Measurements from ENCODE around the gene SLC31A1. TPM values are rescaled to one million over a fixed set of nuclear protein-coding genes. Genes with fewer than 3 reads are reported as not detected.

The SLC31A1 gene
- total and polyA plus RNA-seq, 2 of the 13 experiments (the other 11 are each of a cell fraction or from before 2014, with no cell fraction given), result 62.9 to 70.0 TPM

- no peak for TF ChIP-seq ZFP37 (CRISPR knock-in tag; IDR thresholded peaks at IDR 0.05; ENCODE audit: borderline replicate concordance)
- TF ChIP-seq NR2F6 (IDR thresholded peaks at IDR 0.05), result no peak
- TF ChIP-seq NR2F6 (CRISPR knock-in tag; IDR thresholded peaks at IDR 0.05), result peak; percentile 57
- no peak for TF ChIP-seq KAT7 (CRISPR knock-in tag; IDR thresholded peaks at IDR 0.05; ENCODE audit: borderline replicate concordance)
- no peak for TF ChIP-seq KLF15 (CRISPR knock-in tag; IDR thresholded peaks at IDR 0.05; ENCODE audit: borderline replicate concordance)
- TF ChIP-seq NCOA2 (CRISPR knock-in tag; IDR thresholded peaks at IDR 0.05), result peak; percentile 75
- TF ChIP-seq JUND (CRISPR knock-in tag; IDR thresholded peaks at IDR 0.05), result no peak
- TF ChIP-seq ISL2 (CRISPR knock-in tag; IDR thresholded peaks at IDR 0.05), result peak; percentile 65; the same call in 1 of the 2 replicates
- peak; percentile 95 for TF ChIP-seq TFE3 (CRISPR knock-in tag; IDR thresholded peaks at IDR 0.05)
- TF ChIP-seq MED8 (CRISPR knock-in tag; IDR thresholded peaks at IDR 0.05; ENCODE audit: insufficient replicate concordance), result peak; percentile 22
- TF ChIP-seq ZBTB10 (CRISPR knock-in tag; IDR thresholded peaks at IDR 0.05; ENCODE audit: borderline replicate concordance), result no peak
- TF ChIP-seq CHD2 (IDR thresholded peaks at IDR 0.05; ENCODE audit: low read depth, low read length), result no peak
- no peak for TF ChIP-seq MXD1 (CRISPR knock-in tag; IDR thresholded peaks at IDR 0.05)
- TF ChIP-seq ZNF44 (CRISPR knock-in tag; IDR thresholded peaks at IDR 0.05), result no peak
- no peak for TF ChIP-seq ZNF639 (CRISPR knock-in tag; conservative IDR thresholded peaks at IDR 0.05)
- no peak for TF ChIP-seq PAF1 (CRISPR knock-in tag; IDR thresholded peaks at IDR 0.05)
- TF ChIP-seq ZNF205 (CRISPR knock-in tag; IDR thresholded peaks at IDR 0.05), result peak; percentile 35; the same call in 1 of the 2 replicates
- TF ChIP-seq GTF2F1 (IDR thresholded peaks at IDR 0.05; ENCODE audit: low read length), result no peak
- no peak for TF ChIP-seq ZNF225 (CRISPR knock-in tag; IDR thresholded peaks at IDR 0.05)
- TF ChIP-seq POLR2AphosphoS5 (IDR thresholded peaks at IDR 0.05; ENCODE audit: low read depth, low read length), result peak; percentile 42; the same call in 1 of the 2 replicates
- TF ChIP-seq ZNF34 (CRISPR knock-in tag; IDR thresholded peaks at IDR 0.05; ENCODE audit: borderline replicate concordance), result peak; percentile 28; the same call in 1 of the 2 replicates
Measured at GRCh38 chr9:113228130-113228665, 6.9 kb downstream of the SLC31A1 start (continued).

All from HepG2 (cell line).